ENCODE data around the gene DDA1. TPM values are rescaled to one million over a fixed set of nuclear protein-coding genes. Genes with fewer than 3 reads are reported as not detected.
A peak's percentile ranks its signal among the peaks of the same experiment; 100 is the strongest.

DDA1 gene
- total and polyA plus RNA-seq, 10 of the 15 experiments (the other 5 are each of a cell fraction or from before 2014, with no cell fraction given): 0.76 to 71.0 (median 39.4) TPM

GRCh38 chr19:17266975-17267788 is 42.2 kb upstream of the DDA1 start, which contains the start of gene BABAM1 (continued):
- no peak for TF ChIP-seq SMC3 (IDR thresholded peaks at IDR 0.05; ENCODE audit: borderline replicate concordance, low read length)
- TF ChIP-seq TARDBP (IDR thresholded peaks at IDR 0.05; ENCODE audit: borderline replicate concordance): peak; percentile 62; the same call in 1 of the 2 replicates
- peak; percentile 92 for TF ChIP-seq IKZF1 (conservative IDR thresholded peaks at IDR 0.05)
- TF ChIP-seq ETV6 (conservative IDR thresholded peaks at IDR 0.05 in 1 of 2, IDR thresholded peaks at IDR 0.05 in 1 of 2; ENCODE audit: borderline replicate concordance in 1 of 2, low read depth in 1 of 2): no peak
- no peak for TF ChIP-seq ZBED1 (IDR thresholded peaks at IDR 0.05; ENCODE audit: borderline replicate concordance)
- TF ChIP-seq, protein P1, sequence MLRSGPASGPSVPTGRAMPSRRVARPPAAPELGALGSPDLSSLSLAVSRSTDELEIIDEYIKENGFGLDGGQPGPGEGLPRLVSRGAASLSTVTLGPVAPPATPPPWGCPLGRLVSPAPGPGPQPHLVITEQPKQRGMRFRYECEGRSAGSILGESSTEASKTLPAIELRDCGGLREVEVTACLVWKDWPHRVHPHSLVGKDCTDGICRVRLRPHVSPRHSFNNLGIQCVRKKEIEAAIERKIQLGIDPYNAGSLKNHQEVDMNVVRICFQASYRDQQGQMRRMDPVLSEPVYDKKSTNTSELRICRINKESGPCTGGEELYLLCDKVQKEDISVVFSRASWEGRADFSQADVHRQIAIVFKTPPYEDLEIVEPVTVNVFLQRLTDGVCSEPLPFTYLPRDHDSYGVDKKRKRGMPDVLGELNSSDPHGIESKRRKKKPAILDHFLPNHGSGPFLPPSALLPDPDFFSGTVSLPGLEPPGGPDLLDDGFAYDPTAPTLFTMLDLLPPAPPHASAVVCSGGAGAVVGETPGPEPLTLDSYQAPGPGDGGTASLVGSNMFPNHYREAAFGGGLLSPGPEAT (IDR thresholded peaks at IDR 0.05; ENCODE audit: low read depth): peak; percentile 99
- peak; percentile 94 for TF ChIP-seq ZBTB40 (IDR thresholded peaks at IDR 0.05; ENCODE audit: borderline replicate concordance)
- peak; percentile 96 for TF ChIP-seq FOS (IDR thresholded peaks at IDR 0.05; ENCODE audit: borderline replicate concordance, extremely low read depth, insufficient read length)
- TF ChIP-seq, protein P2, sequence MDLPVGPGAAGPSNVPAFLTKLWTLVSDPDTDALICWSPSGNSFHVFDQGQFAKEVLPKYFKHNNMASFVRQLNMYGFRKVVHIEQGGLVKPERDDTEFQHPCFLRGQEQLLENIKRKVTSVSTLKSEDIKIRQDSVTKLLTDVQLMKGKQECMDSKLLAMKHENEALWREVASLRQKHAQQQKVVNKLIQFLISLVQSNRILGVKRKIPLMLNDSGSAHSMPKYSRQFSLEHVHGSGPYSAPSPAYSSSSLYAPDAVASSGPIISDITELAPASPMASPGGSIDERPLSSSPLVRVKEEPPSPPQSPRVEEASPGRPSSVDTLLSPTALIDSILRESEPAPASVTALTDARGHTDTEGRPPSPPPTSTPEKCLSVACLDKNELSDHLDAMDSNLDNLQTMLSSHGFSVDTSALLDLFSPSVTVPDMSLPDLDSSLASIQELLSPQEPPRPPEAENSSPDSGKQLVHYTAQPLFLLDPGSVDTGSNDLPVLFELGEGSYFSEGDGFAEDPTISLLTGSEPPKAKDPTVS (IDR thresholded peaks at IDR 0.05; ENCODE audit: low read depth, low read length): no peak
- TF ChIP-seq CEBPB (IDR thresholded peaks at IDR 0.05; ENCODE audit: borderline replicate concordance in 1 of 2, low read depth in 2 of 2, low read length in 2 of 2): no peak
- TF ChIP-seq ESRRA (IDR thresholded peaks at IDR 0.05; ENCODE audit: low read length): no peak
- no peak for TF ChIP-seq IKZF2 (IDR thresholded peaks at IDR 0.05)
- TF ChIP-seq NFYA (IDR thresholded peaks at IDR 0.05; ENCODE audit: borderline replicate concordance, low read depth, low read length): peak; percentile 93
- no peak for TF ChIP-seq ZNF24 (IDR thresholded peaks at IDR 0.05)
- peak; percentile 70; the same call in 1 of the 2 replicates for TF ChIP-seq PML (IDR thresholded peaks at IDR 0.05; ENCODE audit: low read length)
- TF ChIP-seq, protein P3, sequence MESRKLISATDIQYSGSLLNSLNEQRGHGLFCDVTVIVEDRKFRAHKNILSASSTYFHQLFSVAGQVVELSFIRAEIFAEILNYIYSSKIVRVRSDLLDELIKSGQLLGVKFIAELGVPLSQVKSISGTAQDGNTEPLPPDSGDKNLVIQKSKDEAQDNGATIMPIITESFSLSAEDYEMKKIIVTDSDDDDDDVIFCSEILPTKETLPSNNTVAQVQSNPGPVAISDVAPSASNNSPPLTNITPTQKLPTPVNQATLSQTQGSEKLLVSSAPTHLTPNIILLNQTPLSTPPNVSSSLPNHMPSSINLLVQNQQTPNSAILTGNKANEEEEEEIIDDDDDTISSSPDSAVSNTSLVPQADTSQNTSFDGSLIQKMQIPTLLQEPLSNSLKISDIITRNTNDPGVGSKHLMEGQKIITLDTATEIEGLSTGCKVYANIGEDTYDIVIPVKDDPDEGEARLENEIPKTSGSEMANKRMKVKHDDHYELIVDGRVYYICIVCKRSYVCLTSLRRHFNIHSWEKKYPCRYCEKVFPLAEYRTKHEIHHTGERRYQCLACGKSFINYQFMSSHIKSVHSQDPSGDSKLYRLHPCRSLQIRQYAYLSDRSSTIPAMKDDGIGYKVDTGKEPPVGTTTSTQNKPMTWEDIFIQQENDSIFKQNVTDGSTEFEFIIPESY (IDR thresholded peaks at IDR 0.05): no peak
- no peak for TF ChIP-seq CBX5 (IDR thresholded peaks at IDR 0.05; ENCODE audit: low read depth)
- no peak for TF ChIP-seq NR2C2 (IDR thresholded peaks at IDR 0.05; ENCODE audit: borderline replicate concordance, control insufficient read depth, insufficient read length, low read depth)
- TF ChIP-seq JUND (IDR thresholded peaks at IDR 0.05; ENCODE audit: low read depth, low read length): no peak
- TF ChIP-seq HDAC2 (IDR thresholded peaks at IDR 0.05): 0 out of 2 replicates have a peak, but pooled peaks have one; percentile 65

Data from GM12878 (cell line).